ENCODE measurements around the gene ZYX. TPM values are rescaled to one million over a fixed set of nuclear protein-coding genes. Genes with fewer than 3 reads are reported as not detected.

The ZYX gene
- total RNA-seq, 1 experiment from 2014 or later: 237 TPM

- H3K23me2 ChIP-seq (ENCODE audit: insufficient read length, low read depth, low read length, poor library complexity, severe bottlenecking): peaks cover 7% of the 10 kb centered on the region
- H2AFZ ChIP-seq (ENCODE audit: low read length): no peak within 1 kb of the TSS
- no peak within 1 kb of the TSS for H3T11ph ChIP-seq (ENCODE audit: low read length)
- H3K56ac ChIP-seq (ENCODE audit: insufficient read length, low read depth, low read length): no peak within 1 kb of the TSS
- H2BK120ac ChIP-seq (ENCODE audit: low read depth, low read length, poor library complexity, severe bottlenecking): no peak within 1 kb of the TSS
- H3K9me3 Mint-ChIP-seq: no peaks in the 10 kb centered on the region
- H4K8ac ChIP-seq (replicated peaks; ENCODE audit: insufficient read length, low read depth, low read length): no peak within 1 kb of the TSS
- H2BK5ac ChIP-seq (ENCODE audit: insufficient read length, low read length): no peak within 1 kb of the TSS
- peaks cover 43% of the 10 kb centered on the region for H3K27me3 Mint-ChIP-seq (ENCODE audit: low read depth)
- H3K18ac ChIP-seq (ENCODE audit: insufficient read length, low read depth, low read length): no peak within 1 kb of the TSS
- peaks cover 6% of the 10 kb centered on the region; the same call in 1 of the 2 replicates for H3K27me3 ChIP-seq (ENCODE audit: insufficient read depth, low read length)
- no peak within 1 kb of the TSS for H4K5ac ChIP-seq (ENCODE audit: insufficient read length, low read depth, low read length)
- H3K79me2 ChIP-seq (ENCODE audit: insufficient read depth, low read length): no peaks in the 10 kb centered on the region
- no peaks in the 10 kb centered on the region for H4K20me1 ChIP-seq (ENCODE audit: control insufficient read depth, insufficient read depth, insufficient read length)
- peaks cover 15 to 18% of the 10 kb centered on the region in 2 experiments for H3K4me1 Mint-ChIP-seq
- no peak within 1 kb of the TSS for H2AK5ac ChIP-seq (ENCODE audit: insufficient read length, low read length)
- peak within 1 kb of the TSS; percentile 67; the same call in 1 of the 2 replicates for H3K14ac ChIP-seq (ENCODE audit: insufficient read depth, low read length)
- no peak within 1 kb of the TSS for H2BK12ac ChIP-seq (ENCODE audit: insufficient read length, low read depth, low read length)
- no peak within 1 kb of the TSS; a peak in 1 of 7 replicates for H3K27ac Mint-ChIP-seq
- no peak within 1 kb of the TSS for H2BK20ac ChIP-seq (ENCODE audit: low read depth, low read length, poor library complexity, severe bottlenecking)
- WGBS (ENCODE audit: extremely low coverage, insufficient read length, low lambda C conversion rate): no CpG with 5 or more reads among the region's 112 CpGs
- no peaks in the 10 kb centered on the region for H3K9me3 ChIP-seq (ENCODE audit: control insufficient read depth, low read depth, low read length)
- no peak within 1 kb of the TSS for H3K4ac ChIP-seq (ENCODE audit: low read depth, low read length)
- H4K91ac ChIP-seq (ENCODE audit: insufficient read length, low read depth, low read length): no peak within 1 kb of the TSS
- peak within 1 kb of the TSS; percentile 95 to 96 for H3K4me3 Mint-ChIP-seq
- H3K9ac ChIP-seq (ENCODE audit: extremely low read depth, insufficient read length, low read length): peak within 1 kb of the TSS; percentile 47
- H3K4me1 ChIP-seq (ENCODE audit: insufficient read depth, low read length): no peaks in the 10 kb centered on the region
- peaks cover 13 to 29% (median 22%) of the 10 kb centered on the region in 3 experiments for H3K36me3 Mint-ChIP-seq (ENCODE audit: insufficient read depth in 1 of 3, low read depth in 3 of 3)
- H3K79me1 ChIP-seq (ENCODE audit: insufficient read depth, low read depth, low read length, poor library complexity, severe bottlenecking): no peaks in the 10 kb centered on the region
- DNase-seq: peak; percentile 39
- no peak within 1 kb of the TSS for H3K27ac ChIP-seq (ENCODE audit: insufficient read length, low read depth, low read length)
- TF ChIP-seq CTCF (conservative IDR thresholded peaks at IDR 0.05): no peak
- H2BK15ac ChIP-seq (ENCODE audit: low read depth, low read length): no peak within 1 kb of the TSS
- no peak within 1 kb of the TSS for H3K23ac ChIP-seq (ENCODE audit: insufficient read length, low read depth, low read length)
- H3K4me2 ChIP-seq (ENCODE audit: insufficient read depth, insufficient read length, low read length): peak within 1 kb of the TSS; percentile 57
These were observed 18.8 kb upstream of the ZYX start, which contains the start of gene FAM131B for GRCh38 chr7:143362131-143363015. Gene FAM131B, minus strand, starts transcription at chr7:143362713. Its CDS starts 110 bp downstream, at chr7:143362603.
